Loucy (cell line): ENCODE measurements around the gene BOC.

Source experiments
- CTCF ChIP-seq: fragments of 200-600 bp; sonication (generic); conservative IDR thresholded peaks from 2 replicates; pipeline ENCODE4 v1.5.1; 2014; ENCODE audit warnings: mild to moderate bottlenecking, antibody characterized with exemption, low read length
- EZH2phosphoT487 ChIP-seq: fragments of 200-600 bp; IDR thresholded peaks from 2 replicates; pipeline ENCODE4 v1.6.1; 2018; ENCODE audit warnings: antibody characterized with exemption, mild to moderate bottlenecking, moderate library complexity, borderline replicate concordance

GRCh38 chr3:113283306-113283705, 71.9 kb downstream of the BOC start:
- no peak for TF ChIP-seq CTCF
- TF ChIP-seq EZH2phosphoT487: no peak
